ENCODE data around the gene CFAP68.

- TF ChIP-seq SP4 (IDR thresholded peaks at IDR 0.05; ENCODE audit: low read length): no peak
- TF ChIP-seq CTCF (IDR thresholded peaks at IDR 0.05; ENCODE audit: control extremely low read depth in 1 of 3, insufficient read depth in 1 of 3, low read depth in 1 of 3, low read length in 3 of 3): no peak
- no peak for TF ChIP-seq PHF8 (conservative IDR thresholded peaks at IDR 0.05; ENCODE audit: low read depth, low read length)
- no peak for TF ChIP-seq EZH2 (IDR thresholded peaks at IDR 0.05; ENCODE audit: low read depth, low read length, severe bottlenecking)
- no peak for TF ChIP-seq POLR2A (IDR thresholded peaks at IDR 0.05; ENCODE audit: control extremely low read depth in 1 of 2, low read depth in 2 of 2, low read length in 2 of 2)
- TF ChIP-seq SP1 (IDR thresholded peaks at IDR 0.05; ENCODE audit: low read depth, low read length): no peak
- TF ChIP-seq POLR2AphosphoS5 (IDR thresholded peaks at IDR 0.05; ENCODE audit: low read depth, low read length): no peak
These were observed 2.9 kb downstream of the CFAP68 start for GRCh38 chr11:111882202-111882601.
